Stimulated activated CD8-positive, alpha-beta memory T cell treated with anti-CD3 and anti-CD28 coated beads, Interleukin-15, amount 100 ng/mL, for 48 hours (primary cell): ENCODE results near the gene OR8B2.
"Not testable (repeated sequence)": the region's sequence is repeated elsewhere in the genome, so short reads cannot be mapped to it uniquely, and the experiment has no call there.

Source experiments
- DNase-seq, 2 donors: peaks; one replicate each; pipeline ENCODE4 v3.0.0-alpha.2; 2020; ENCODE audit warnings: low read depth in 2 of 2

The OR8B2 gene

GRCh38 chr11:124384399-124384798 is at the start of gene OR8B2:
Gene OR8B2 (minus strand): TSS chr11:124384499. CDS start chr11:124383343, 1,156 bp downstream.
- no peak for DNase-seq

GRCh38 chr11:124429599-124429998 is 45.3 kb upstream of the OR8B2 start:
- DNase-seq: no peak

- no peak for DNase-seq
Measured at GRCh38 chr11:124424384-124424921, 40.2 kb upstream of the OR8B2 start, which contains the start of gene OR8B4. Gene OR8B4 (minus strand): TSS chr11:124424871. CDS start chr11:124424871, 0 bp downstream.

- DNase-seq: no peak
Measured at GRCh38 chr11:124421043-124421442, 36.7 kb upstream of the OR8B2 start.

- no peak for DNase-seq
Measured at GRCh38 chr11:124415356-124415923, 31.1 kb upstream of the OR8B2 start.

GRCh38 chr11:124409906-124410305 is 25.6 kb upstream of the OR8B2 start:
- DNase-seq: no peak

GRCh38 chr11:124405581-124405980 is 21.3 kb upstream of the OR8B2 start:
- DNase-seq: no peak

GRCh38 chr11:124403186-124403585 is 18.9 kb upstream of the OR8B2 start:
- DNase-seq: not testable (repeated sequence)

GRCh38 chr11:124402326-124402922 is 18.1 kb upstream of the OR8B2 start:
- DNase-seq: peak; percentile 8 to 28

GRCh38 chr11:124398924-124399323 is 14.6 kb upstream of the OR8B2 start, which contains the start of gene OR8B3:
Gene OR8B3 (minus strand): TSS chr11:124399024. CDS start chr11:124397351, 1,673 bp downstream.
- DNase-seq: no peak

- not testable (repeated sequence) for DNase-seq
Measured at GRCh38 chr11:124396847-124397246, 12.5 kb upstream of the OR8B2 start.

GRCh38 chr11:124394408-124394807 is 10.1 kb upstream of the OR8B2 start:
- DNase-seq: no peak

GRCh38 chr11:124382857-124383256 is 1.4 kb downstream of the OR8B2 start:
- DNase-seq: not testable (repeated sequence)

GRCh38 chr11:124380585-124380984 is 3.7 kb downstream of the OR8B2 start:
- DNase-seq: no peak

- DNase-seq: no peak
Measured at GRCh38 chr11:124376280-124376679, 8.0 kb downstream of the OR8B2 start.

- DNase-seq: no peak
Measured at GRCh38 chr11:124359566-124359965, 24.7 kb downstream of the OR8B2 start.

GRCh38 chr11:124346311-124346955 is 37.9 kb downstream of the OR8B2 start:
- no peak for DNase-seq

GRCh38 chr11:124344346-124344745 is 40.0 kb downstream of the OR8B2 start:
- DNase-seq: no peak

GRCh38 chr11:124340142-124340447 is 44.2 kb downstream of the OR8B2 start:
- no peak for DNase-seq

GRCh38 chr11:124339396-124340141 is 44.7 kb downstream of the OR8B2 start:
- DNase-seq: no peak
